SK-N-SH treated with all-trans-retinoic acid at 6 μM for 48 hours (cell line): ENCODE measurements around the gene OSBPL3.

Experiments
- ATAC-seq: fragments of 200-7000 bp; cut with Tn5 transposase; 3 replicates; pipeline ENCODE4 v1.9.1; 2020; ENCODE audit warnings: mild to moderate bottlenecking, moderate library complexity
- BACH2 ChIP-seq: fragments of 250-450 bp; sonication (Bioruptor Pico); IDR thresholded peaks from 2 replicates; pipeline ENCODE4 v1.9.0; 2021; ENCODE audit warnings: mild to moderate bottlenecking, borderline replicate concordance
- ESRRG ChIP-seq: fragments of 250-450 bp; sonication (Bioruptor Pico); IDR thresholded peaks from 2 replicates; pipeline ENCODE4 v1.6.1; 2021; ENCODE audit warnings: mild to moderate bottlenecking
- ISL1 ChIP-seq: fragments of 250-450 bp; sonication (Bioruptor Pico); IDR thresholded peaks from 2 replicates; pipeline ENCODE4 v2.1.2; 2022; ENCODE audit warnings: mild to moderate bottlenecking, moderate library complexity
- OSR1 ChIP-seq: fragments of 250-450 bp; sonication (Bioruptor Pico); IDR thresholded peaks from 2 replicates; pipeline ENCODE4 v1.8.0; 2022; ENCODE audit warnings: moderate library complexity, mild to moderate bottlenecking, inconsistent platforms
- PPARA ChIP-seq: fragments of 250-450 bp; sonication (Bioruptor Pico); IDR thresholded peaks from 2 replicates; pipeline ENCODE4 v1.5.0; 2020; ENCODE audit warnings: mild to moderate bottlenecking, borderline replicate concordance
- TOX ChIP-seq: fragments of 250-450 bp; sonication (Bioruptor Pico); IDR thresholded peaks from 2 replicates; pipeline ENCODE4 v1.8.0; 2021; ENCODE audit warnings: mild to moderate bottlenecking, moderate library complexity, borderline replicate concordance
- ZC3H10 ChIP-seq: fragments of 250-450 bp; sonication (Bioruptor Pico); IDR thresholded peaks from 2 replicates; pipeline ENCODE4 v1.5.1; 2021; ENCODE audit warnings: mild to moderate bottlenecking, moderate library complexity
- ZFP3 ChIP-seq: fragments of 250-450 bp; sonication (Bioruptor Pico); IDR thresholded peaks from 2 replicates; pipeline ENCODE4 v1.5.0; 2020; ENCODE audit warnings: mild to moderate bottlenecking, moderate library complexity
- ZNF70 ChIP-seq: fragments of 450-650 bp; formaldehyde crosslinking; IDR thresholded peaks from 2 replicates; pipeline ENCODE4 v1.5.0; 2020; ENCODE audit warnings: mild to moderate bottlenecking, moderate library complexity
- TF ChIP-seq, protein P1 (sequence below): fragments of 250-450 bp; sonication (Bioruptor Pico); IDR thresholded peaks from 2 replicates; pipeline ENCODE4 v1.5.0; 2020; ENCODE audit warnings: mild to moderate bottlenecking, moderate library complexity
- TF ChIP-seq, protein P2 (sequence below): fragments of 250-450 bp; sonication (Bioruptor Pico); IDR thresholded peaks from 2 replicates; pipeline ENCODE4 v1.5.1; 2021; ENCODE audit warnings: mild to moderate bottlenecking, moderate library complexity
- TF ChIP-seq, protein P3 (sequence below): fragments of 250-450 bp; sonication (Bioruptor Pico); IDR thresholded peaks from 2 replicates; pipeline ENCODE4 v1.8.0; 2020; ENCODE audit warnings: mild to moderate bottlenecking, moderate library complexity, borderline replicate concordance
- TF ChIP-seq, protein P4 (sequence below): fragments of 250-450 bp; sonication (Bioruptor Pico); IDR thresholded peaks from 2 replicates; pipeline ENCODE4 v1.5.1; 2020; ENCODE audit warnings: low read depth, mild to moderate bottlenecking, moderate library complexity

Gene OSBPL3

DNA sequence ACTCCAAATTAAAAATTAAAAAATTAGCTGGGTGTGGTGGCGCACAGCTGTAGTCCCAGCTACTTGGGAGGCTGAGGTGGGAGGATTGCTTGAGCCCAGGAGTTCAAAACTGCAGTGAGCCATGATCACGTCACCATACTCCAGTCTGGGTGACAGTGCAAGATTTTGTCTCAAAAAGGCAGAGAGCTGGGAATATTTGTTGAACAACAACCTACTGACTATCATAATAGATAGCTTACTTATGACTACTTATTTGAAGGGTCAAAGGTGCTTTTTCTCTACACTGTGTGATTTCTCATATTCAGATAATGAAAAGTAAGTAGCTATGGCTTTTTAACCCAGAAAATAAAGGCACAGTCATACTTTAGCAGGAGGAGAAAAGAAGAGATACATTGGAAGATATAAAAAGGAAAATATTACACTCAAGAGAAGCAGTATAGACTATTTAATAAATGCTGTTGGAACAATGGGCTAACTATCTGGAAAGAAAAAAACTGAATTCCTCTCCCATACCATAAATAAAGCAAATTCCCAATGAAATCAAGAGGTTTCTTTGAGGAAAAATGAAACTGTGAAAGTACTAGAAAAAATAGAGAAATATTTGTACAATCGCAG, 229.4 kb downstream of the OSBPL3 start (continued):
- TF ChIP-seq, protein P1, sequence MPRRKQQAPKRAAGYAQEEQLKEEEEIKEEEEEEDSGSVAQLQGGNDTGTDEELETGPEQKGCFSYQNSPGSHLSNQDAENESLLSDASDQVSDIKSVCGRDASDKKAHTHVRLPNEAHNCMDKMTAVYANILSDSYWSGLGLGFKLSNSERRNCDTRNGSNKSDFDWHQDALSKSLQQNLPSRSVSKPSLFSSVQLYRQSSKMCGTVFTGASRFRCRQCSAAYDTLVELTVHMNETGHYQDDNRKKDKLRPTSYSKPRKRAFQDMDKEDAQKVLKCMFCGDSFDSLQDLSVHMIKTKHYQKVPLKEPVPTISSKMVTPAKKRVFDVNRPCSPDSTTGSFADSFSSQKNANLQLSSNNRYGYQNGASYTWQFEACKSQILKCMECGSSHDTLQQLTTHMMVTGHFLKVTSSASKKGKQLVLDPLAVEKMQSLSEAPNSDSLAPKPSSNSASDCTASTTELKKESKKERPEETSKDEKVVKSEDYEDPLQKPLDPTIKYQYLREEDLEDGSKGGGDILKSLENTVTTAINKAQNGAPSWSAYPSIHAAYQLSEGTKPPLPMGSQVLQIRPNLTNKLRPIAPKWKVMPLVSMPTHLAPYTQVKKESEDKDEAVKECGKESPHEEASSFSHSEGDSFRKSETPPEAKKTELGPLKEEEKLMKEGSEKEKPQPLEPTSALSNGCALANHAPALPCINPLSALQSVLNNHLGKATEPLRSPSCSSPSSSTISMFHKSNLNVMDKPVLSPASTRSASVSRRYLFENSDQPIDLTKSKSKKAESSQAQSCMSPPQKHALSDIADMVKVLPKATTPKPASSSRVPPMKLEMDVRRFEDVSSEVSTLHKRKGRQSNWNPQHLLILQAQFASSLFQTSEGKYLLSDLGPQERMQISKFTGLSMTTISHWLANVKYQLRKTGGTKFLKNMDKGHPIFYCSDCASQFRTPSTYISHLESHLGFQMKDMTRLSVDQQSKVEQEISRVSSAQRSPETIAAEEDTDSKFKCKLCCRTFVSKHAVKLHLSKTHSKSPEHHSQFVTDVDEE (CRISPR knock-in tag), result no peak

DNA sequence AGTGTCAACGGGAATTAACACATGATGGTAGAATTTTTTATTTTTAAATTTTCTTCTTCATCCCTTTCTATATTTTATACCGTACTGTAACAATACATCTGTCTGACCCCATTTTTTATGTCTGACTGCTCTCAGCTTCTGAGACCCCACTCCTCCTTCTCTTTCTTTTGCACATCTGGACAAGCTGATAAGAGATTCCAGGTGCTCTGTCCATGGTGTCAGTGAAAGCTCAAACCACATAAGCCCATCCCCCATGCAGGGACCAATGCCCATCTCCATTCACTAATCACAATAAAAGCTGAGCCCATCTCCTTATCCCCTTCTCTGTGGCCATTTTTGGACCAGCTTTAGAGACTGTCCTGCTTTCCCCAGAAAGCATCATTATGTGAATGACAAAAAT, 231.5 kb downstream of the OSBPL3 start:
- TF ChIP-seq, protein P2, sequence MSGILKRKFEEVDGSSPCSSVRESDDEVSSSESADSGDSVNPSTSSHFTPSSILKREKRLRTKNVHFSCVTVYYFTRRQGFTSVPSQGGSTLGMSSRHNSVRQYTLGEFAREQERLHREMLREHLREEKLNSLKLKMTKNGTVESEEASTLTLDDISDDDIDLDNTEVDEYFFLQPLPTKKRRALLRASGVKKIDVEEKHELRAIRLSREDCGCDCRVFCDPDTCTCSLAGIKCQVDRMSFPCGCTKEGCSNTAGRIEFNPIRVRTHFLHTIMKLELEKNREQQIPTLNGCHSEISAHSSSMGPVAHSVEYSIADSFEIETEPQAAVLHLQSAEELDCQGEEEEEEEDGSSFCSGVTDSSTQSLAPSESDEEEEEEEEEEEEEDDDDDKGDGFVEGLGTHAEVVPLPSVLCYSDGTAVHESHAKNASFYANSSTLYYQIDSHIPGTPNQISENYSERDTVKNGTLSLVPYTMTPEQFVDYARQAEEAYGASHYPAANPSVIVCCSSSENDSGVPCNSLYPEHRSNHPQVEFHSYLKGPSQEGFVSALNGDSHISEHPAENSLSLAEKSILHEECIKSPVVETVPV (CRISPR knock-in tag), result no peak
- TF ChIP-seq BACH2, result no peak
- TF ChIP-seq ISL1 (CRISPR knock-in tag), result no peak
- no peak for TF ChIP-seq ZC3H10
- TF ChIP-seq, protein P3, sequence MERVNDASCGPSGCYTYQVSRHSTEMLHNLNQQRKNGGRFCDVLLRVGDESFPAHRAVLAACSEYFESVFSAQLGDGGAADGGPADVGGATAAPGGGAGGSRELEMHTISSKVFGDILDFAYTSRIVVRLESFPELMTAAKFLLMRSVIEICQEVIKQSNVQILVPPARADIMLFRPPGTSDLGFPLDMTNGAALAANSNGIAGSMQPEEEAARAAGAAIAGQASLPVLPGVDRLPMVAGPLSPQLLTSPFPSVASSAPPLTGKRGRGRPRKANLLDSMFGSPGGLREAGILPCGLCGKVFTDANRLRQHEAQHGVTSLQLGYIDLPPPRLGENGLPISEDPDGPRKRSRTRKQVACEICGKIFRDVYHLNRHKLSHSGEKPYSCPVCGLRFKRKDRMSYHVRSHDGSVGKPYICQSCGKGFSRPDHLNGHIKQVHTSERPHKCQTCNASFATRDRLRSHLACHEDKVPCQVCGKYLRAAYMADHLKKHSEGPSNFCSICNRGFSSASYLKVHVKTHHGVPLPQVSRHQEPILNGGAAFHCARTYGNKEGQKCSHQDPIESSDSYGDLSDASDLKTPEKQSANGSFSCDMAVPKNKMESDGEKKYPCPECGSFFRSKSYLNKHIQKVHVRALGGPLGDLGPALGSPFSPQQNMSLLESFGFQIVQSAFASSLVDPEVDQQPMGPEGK (CRISPR knock-in tag), result no peak
- TF ChIP-seq OSR1 (CRISPR knock-in tag), result no peak
- no peak for TF ChIP-seq ZNF70 (CRISPR knock-in tag)
- TF ChIP-seq TOX (CRISPR knock-in tag), result no peak
- TF ChIP-seq ZFP3 (CRISPR knock-in tag), result no peak
- TF ChIP-seq, protein P1 (CRISPR knock-in tag), result no peak
- no peak for TF ChIP-seq ESRRG (CRISPR knock-in tag)
- TF ChIP-seq, protein P4, sequence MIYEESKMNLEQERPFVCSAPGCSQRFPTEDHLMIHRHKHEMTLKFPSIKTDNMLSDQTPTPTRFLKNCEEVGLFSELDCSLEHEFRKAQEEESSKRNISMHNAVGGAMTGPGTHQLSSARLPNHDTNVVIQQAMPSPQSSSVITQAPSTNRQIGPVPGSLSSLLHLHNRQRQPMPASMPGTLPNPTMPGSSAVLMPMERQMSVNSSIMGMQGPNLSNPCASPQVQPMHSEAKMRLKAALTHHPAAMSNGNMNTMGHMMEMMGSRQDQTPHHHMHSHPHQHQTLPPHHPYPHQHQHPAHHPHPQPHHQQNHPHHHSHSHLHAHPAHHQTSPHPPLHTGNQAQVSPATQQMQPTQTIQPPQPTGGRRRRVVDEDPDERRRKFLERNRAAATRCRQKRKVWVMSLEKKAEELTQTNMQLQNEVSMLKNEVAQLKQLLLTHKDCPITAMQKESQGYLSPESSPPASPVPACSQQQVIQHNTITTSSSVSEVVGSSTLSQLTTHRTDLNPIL (CRISPR knock-in tag), result no peak
- no peak for TF ChIP-seq PPARA
- ATAC-seq, result no peak
